GM18868 (cell line): ENCODE data around the gene SPEF1.

ENCODE experiments used
- ATAC-seq: cut with Tn5 transposase; IDR thresholded peaks from one replicate; pipeline ENCODE4 v1.9.1; 2021; ENCODE audit warnings: mild to moderate bottlenecking, moderate library complexity; ENCODE audit not compliant: unreplicated experiment

SPEF1 gene

GRCh38 chr20:3733119-3733995 is 47.9 kb downstream of the SPEF1 start:
- no peak for ATAC-seq

GRCh38 chr20:3732327-3733118 is 48.7 kb downstream of the SPEF1 start, which contains the start of gene HSPA12B:
Gene HSPA12B (plus strand): TSS chr20:3732685. CDS start chr20:3738675, 5,990 bp downstream.
- ATAC-seq: no peak

GRCh38 chr20:3731944-3732326 is 49.3 kb downstream of the SPEF1 start:
- no peak for ATAC-seq

DNA sequence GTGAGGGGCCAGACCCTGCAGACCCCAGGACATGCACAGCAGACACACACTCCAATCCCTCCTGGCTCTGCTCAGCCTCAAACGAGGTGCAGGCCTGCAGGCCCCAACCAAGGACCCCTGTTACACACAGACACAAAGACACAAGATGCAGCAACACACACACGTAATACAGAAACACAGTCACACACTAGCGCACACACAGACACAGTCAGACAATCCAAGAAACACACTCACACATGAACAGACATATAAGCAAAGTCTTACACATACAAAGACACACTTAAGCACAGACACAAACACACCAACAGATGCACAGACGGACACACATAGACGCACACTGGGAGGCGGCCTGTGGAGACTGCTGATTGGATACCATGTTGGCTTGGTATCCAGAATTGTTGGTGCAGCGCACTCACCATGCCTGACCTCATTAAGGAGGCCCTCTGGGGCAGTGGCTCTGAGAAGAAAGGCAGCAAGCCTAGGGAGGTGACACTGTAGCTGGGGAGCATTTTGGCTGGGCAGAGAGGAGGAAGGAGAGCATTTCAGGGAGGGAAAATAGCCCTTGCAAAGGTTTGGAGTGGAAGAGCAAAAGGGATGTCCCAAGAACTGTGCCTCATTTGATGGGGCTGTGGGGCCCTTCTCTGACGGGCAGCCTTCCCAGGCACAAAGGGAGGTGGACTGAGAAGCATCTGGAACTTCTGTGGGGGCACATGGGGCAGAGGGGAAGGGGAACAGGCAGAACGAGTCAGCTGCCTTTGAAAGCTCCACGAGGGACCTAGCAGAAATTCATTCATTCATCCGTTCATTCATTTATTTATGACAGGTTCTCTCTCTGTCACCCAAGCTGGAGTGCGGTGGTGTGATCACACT is 50.2 kb downstream of the SPEF1 start:
- no peak for ATAC-seq

GRCh38 chr20:3729811-3730540 is 51.3 kb downstream of the SPEF1 start:
- ATAC-seq: no peak

- no peak for ATAC-seq
Measured at GRCh38 chr20:3729378-3729777, 51.9 kb downstream of the SPEF1 start.

- ATAC-seq: no peak
Measured at GRCh38 chr20:3728876-3729275, 52.4 kb downstream of the SPEF1 start.

DNA sequence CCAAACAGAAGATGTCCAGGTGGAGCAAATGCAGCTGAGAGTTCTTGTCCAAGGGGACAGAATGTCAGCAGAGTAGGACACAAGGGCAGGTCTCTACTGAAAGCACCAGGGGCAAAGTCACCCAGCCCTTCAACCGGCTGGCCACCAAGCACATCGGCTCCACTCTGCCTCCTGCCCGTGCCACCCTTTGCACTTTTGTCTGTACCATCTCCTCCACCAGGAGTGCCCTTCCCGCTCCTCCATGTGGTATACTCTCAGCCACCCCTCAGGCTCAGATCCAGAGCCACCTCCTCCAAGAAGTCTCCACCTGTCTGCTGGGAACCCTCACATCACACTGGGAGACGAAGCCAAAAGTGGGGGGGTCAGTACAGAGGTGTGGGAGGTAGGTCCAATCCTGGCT is 52.9 kb downstream of the SPEF1 start:
- ATAC-seq: no peak
